ENCODE results near the gene CEP41. TPM values are rescaled to one million over a fixed set of nuclear protein-coding genes. Genes with fewer than 3 reads are reported as not detected.

Gene CEP41
- total RNA-seq, 1 donor from 2014 or later = 4.7 TPM

DNA sequence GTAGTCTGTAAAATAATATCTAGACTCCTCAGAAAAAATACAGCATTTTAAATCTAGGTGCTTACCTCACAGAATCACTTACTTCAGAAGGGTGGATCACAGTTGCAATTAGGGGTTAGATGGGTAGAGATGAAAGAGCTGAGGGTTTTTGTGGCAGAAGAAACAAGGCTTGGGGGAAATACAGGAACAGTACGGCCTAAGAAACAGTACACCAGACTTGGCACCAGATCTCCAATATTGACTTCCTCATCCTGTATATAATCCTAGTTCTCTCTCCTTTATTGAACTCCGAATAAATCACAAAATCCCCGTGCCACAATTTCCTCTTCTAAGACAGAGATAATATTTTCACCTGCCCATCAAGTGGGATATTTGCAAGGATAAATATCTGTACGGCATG lies 14.3 kb downstream of the CEP41 start:
- no peak for TF ChIP-seq POLR2A (IDR thresholded peaks at IDR 0.05)
- TF ChIP-seq POLR2AphosphoS5 (IDR thresholded peaks at IDR 0.05; ENCODE audit: insufficient read depth in 1 of 2, low read depth in 1 of 2) = no peak
- TF ChIP-seq, protein P1, sequence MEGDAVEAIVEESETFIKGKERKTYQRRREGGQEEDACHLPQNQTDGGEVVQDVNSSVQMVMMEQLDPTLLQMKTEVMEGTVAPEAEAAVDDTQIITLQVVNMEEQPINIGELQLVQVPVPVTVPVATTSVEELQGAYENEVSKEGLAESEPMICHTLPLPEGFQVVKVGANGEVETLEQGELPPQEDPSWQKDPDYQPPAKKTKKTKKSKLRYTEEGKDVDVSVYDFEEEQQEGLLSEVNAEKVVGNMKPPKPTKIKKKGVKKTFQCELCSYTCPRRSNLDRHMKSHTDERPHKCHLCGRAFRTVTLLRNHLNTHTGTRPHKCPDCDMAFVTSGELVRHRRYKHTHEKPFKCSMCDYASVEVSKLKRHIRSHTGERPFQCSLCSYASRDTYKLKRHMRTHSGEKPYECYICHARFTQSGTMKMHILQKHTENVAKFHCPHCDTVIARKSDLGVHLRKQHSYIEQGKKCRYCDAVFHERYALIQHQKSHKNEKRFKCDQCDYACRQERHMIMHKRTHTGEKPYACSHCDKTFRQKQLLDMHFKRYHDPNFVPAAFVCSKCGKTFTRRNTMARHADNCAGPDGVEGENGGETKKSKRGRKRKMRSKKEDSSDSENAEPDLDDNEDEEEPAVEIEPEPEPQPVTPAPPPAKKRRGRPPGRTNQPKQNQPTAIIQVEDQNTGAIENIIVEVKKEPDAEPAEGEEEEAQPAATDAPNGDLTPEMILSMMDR (IDR thresholded peaks at IDR 0.05) = no peak
- no peaks in the 10 kb centered on the region for H3K27me3 ChIP-seq
- no peaks in the 10 kb centered on the region for H3K9me3 ChIP-seq
- H3K4me3 ChIP-seq = no peak overlapping the region
- H3K27ac ChIP-seq = no peak overlapping the region
- no peak for DNase-seq (ENCODE audit: extremely low spot score in 2 of 2)
- no peaks in the 10 kb centered on the region for H3K36me3 ChIP-seq
- intact Hi-C loops (cut with DNase I) = no loop called here
- H3K4me1 ChIP-seq = peaks cover 20% of the 10 kb centered on the region

- intact Hi-C loops (cut with DNase I) = no loop called here
- no peak for DNase-seq (ENCODE audit: extremely low spot score in 2 of 2)
- Histone ChIP-seq H3K4me1 (peaks cover 17% of the 10 kb centered on the region), H3K4me3 (no peak overlapping the region), H3K36me3 (no peaks in the 10 kb centered on the region), H3K27ac (no peak overlapping the region), H3K9me3 (no peaks in the 10 kb centered on the region), H3K27me3 (no peaks in the 10 kb centered on the region)
- TF ChIP-seq, protein P1 (IDR thresholded peaks at IDR 0.05) = no peak
- TF ChIP-seq POLR2AphosphoS5 (IDR thresholded peaks at IDR 0.05; ENCODE audit: insufficient read depth in 1 of 2, low read depth in 1 of 2) (no peak), POLR2A (IDR thresholded peaks at IDR 0.05) (no peak)
Observed at GRCh38 chr7:130425796-130426195, 15.0 kb downstream of the CEP41 start.

DNA sequence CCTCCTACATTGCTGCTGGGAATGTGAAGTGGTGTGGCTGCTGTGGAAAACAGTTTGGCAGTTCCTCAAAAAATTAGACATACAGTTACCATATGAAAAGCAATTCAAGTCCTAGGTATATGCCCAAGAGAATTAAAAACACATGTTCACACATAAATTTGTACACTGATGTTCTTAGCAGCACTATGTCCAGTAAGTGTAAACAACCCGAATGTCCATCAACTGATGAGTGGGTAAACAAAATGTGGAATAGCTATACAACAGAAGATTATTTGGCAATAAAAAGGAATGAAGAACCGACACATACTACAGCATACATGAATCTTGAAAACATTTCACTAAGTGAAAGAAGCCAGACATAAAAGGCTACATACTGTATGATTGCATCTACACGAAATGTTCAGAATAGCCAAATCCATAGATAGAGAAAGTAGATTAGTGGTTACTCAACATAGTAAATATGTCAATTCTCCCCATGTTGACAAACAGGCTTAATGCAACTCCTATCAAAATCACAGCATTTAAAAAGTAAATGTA lies 17.2 kb downstream of the CEP41 start:
- Histone ChIP-seq H3K4me1 (no peaks in the 10 kb centered on the region), H3K4me3 (no peak overlapping the region), H3K27me3 (no peaks in the 10 kb centered on the region), H3K27ac (no peak overlapping the region), H3K36me3 (no peaks in the 10 kb centered on the region), H3K9me3 (no peaks in the 10 kb centered on the region)
- TF ChIP-seq, protein P1 (IDR thresholded peaks at IDR 0.05) = no peak
- TF ChIP-seq POLR2A (IDR thresholded peaks at IDR 0.05) (no peak), POLR2AphosphoS5 (IDR thresholded peaks at IDR 0.05; ENCODE audit: insufficient read depth in 1 of 2, low read depth in 1 of 2) (no peak)
- no peak for DNase-seq (ENCODE audit: extremely low spot score in 2 of 2)
- intact Hi-C loops (cut with DNase I) = no loop called here

DNA sequence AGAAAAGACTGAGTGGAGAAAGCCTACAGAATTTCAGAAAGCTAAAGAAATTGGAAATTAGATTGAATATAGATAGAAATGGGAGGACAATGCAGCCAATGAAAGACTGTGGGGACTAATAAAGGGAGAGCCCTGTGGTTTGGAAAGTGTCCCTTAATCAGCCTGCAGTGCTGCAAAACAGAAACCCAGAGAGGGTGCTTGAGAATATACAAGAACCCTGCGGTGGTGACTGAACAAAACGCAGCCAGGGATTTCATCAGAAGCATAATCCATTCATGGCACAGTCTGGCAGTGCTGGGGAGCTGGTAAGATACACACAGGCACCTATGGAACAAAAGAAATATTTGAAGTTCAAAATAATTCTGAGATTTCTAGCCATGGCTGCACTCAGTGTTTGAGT lies 19.1 kb downstream of the CEP41 start:
- H3K27me3 ChIP-seq = no peaks in the 10 kb centered on the region
- H3K27ac ChIP-seq = no peak overlapping the region
- H3K4me1 ChIP-seq = no peaks in the 10 kb centered on the region
- H3K9me3 ChIP-seq = no peaks in the 10 kb centered on the region
- intact Hi-C loops (cut with DNase I) = no loop called here
- TF ChIP-seq POLR2A (IDR thresholded peaks at IDR 0.05) (no peak), POLR2AphosphoS5 (IDR thresholded peaks at IDR 0.05; ENCODE audit: insufficient read depth in 1 of 2, low read depth in 1 of 2) (no peak)
- TF ChIP-seq, protein P1 (IDR thresholded peaks at IDR 0.05) = no peak
- DNase-seq (ENCODE audit: extremely low spot score in 2 of 2) = no peak
- H3K4me3 ChIP-seq = no peak overlapping the region
- H3K36me3 ChIP-seq = no peaks in the 10 kb centered on the region

DNA sequence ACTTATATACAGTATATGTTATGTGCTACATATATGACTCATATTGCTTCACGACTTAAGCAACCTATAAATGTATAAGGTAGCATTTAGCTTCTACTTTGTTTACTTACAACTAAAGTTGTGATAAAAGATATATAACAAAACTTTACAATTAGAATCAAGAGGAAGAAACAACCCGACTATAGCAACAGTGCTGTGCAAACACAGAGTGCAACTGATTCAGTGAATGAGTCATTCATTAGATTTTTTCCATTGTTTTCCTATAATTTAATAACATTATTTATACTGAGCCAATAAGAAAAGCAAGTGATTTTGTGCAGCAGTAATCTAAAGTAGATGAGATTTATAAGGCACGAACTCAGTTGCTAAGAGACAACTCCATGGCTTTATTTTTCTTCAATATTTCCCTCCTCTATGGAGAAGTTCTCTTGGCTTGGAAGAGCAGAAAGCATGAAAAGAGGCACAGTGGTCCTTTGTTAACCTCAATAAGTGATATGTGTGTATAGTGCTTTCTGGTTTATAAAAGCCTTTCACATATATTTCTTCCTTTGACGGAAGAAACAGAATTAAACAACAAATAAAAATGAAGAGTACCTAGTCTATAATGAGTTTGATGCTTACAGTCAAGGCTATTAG lies 19.8 kb downstream of the CEP41 start:
- intact Hi-C loops (cut with DNase I) = no loop called here
- no peaks in the 10 kb centered on the region for H3K27me3 ChIP-seq
- no peaks in the 10 kb centered on the region for H3K9me3 ChIP-seq
- no peaks in the 10 kb centered on the region for H3K4me1 ChIP-seq
- H3K27ac ChIP-seq = no peak overlapping the region
- no peak for DNase-seq (ENCODE audit: extremely low spot score in 2 of 2)
- H3K36me3 ChIP-seq = no peaks in the 10 kb centered on the region
- no peak for TF ChIP-seq POLR2A (IDR thresholded peaks at IDR 0.05)
- no peak overlapping the region for H3K4me3 ChIP-seq

Data from vagina (tissue), 2 donors.